Skeletal muscle tissue (tissue), 4 donors: Measurements from ENCODE around the gene WNT2. TPM values are rescaled to one million over a fixed set of nuclear protein-coding genes. Genes with fewer than 3 reads are reported as not detected.
"Not testable (repeated sequence)": the region's sequence is repeated elsewhere in the genome, so short reads cannot be mapped to it uniquely, and the experiment has no call there.

Experiments
- H3K27ac ChIP-seq: one replicate; pipeline ENCODE4 v1.7.0; 2013; ENCODE audit warnings: mild to moderate bottlenecking, low read depth, low read length, inconsistent platforms
- H3K27me3 ChIP-seq, 3 donors: one replicate each; pipeline ENCODE4 v1.7.0; 2013; ENCODE audit warnings: low read length in 3 of 3; ENCODE audit not compliant: control insufficient read depth in 3 of 3, insufficient read depth in 3 of 3
- H3K36me3 ChIP-seq, 3 donors: one replicate each; pipeline ENCODE4 v1.7.0; 2013; ENCODE audit warnings: low read length in 3 of 3; ENCODE audit not compliant: control insufficient read depth in 3 of 3, insufficient read depth in 3 of 3
- H3K4me1 ChIP-seq, 3 donors: one replicate each; pipeline ENCODE4 v1.7.0; 2013; ENCODE audit warnings: low read length in 3 of 3, mild to moderate bottlenecking in 3 of 3; ENCODE audit not compliant: control insufficient read depth in 3 of 3, insufficient read depth in 3 of 3
- H3K4me3 ChIP-seq, 3 donors: one replicate each; pipeline ENCODE4 v1.7.0; 2013; ENCODE audit warnings: low read length in 3 of 3
- H3K9ac ChIP-seq, 3 donors: one replicate each; pipeline ENCODE4 v1.7.0; 2013; ENCODE audit warnings: low read length in 3 of 3, mild to moderate bottlenecking in 3 of 3, moderate library complexity in 2 of 3, low read depth in 1 of 3
- H3K9me3 ChIP-seq, 3 donors: one replicate each; pipeline ENCODE4 v1.7.0; 2013; ENCODE audit warnings: low read length in 3 of 3; ENCODE audit not compliant: control insufficient read depth in 3 of 3
- total RNA-seq: library from RNA; depleted of rRNA; stranded (reverse); fragments of >200 nt; gene quantifications from one replicate; pipeline ENCODE4 v1.2.3, GENCODE V29; 2014
- donor health status: Osteomylitis.

The WNT2 gene
- total RNA-seq, 1 donor from 2014 or later: 3.1 TPM

DNA sequence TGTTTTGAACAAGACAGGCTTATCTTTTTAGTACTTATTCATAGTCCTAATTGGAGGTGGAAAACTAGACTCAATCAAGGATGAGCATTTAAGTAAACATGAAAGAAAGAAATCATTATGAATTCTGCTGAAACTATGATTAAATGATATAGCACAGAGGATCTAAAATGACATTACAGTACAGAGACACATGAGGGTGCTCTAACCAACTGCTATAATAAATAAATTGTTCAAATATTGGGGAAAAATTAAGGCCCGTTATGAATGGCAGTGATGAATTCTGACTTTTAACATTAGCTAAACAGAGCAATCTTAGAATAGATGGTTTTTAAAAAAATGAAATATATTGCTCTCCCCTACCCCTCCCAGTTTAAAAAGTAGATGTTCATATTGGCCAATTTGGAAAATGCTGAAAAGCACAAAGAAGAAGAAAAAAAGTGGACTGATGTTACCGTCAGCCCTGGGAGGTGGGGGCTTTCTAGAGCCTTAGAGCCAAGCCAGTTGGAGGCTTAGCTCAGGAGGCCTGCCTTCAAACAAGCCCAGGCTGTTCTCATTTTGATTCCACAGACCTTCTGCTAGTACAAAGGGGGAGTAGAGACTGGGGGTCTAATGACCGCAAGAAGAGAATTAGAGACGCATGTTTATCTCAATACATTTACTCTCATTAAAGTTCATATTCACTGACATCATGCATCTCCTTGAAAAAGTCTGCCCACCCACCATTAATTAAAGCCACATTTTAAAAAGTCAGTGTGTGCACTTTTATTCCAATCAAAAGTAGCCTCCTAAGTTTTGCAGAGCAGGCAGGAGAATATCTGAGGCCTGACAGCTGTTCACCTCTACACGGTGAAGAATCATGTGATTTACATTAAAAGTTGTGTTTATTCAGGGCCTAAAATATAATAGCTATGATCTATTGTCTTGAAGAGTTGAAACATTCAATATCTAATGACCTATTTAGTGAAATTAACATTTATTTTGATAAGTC, 10.0 kb downstream of the WNT2 start:
- Histone ChIP-seq H3K27me3 (no peaks in the 10 kb centered on the region), H3K9me3 (no peaks in the 10 kb centered on the region), H3K36me3 (no peaks in the 10 kb centered on the region), H3K27ac (no peak overlapping the region), H3K4me3 (no peak overlapping the region), H3K4me1 (no peaks in the 10 kb centered on the region), H3K9ac (no peak overlapping the region)

GRCh38 chr7:117308891-117309290, 14.0 kb downstream of the WNT2 start:
- Histone ChIP-seq H3K4me1 (no peaks in the 10 kb centered on the region), H3K9ac (no peak overlapping the region), H3K36me3 (no peaks in the 10 kb centered on the region), H3K27me3 (no peaks in the 10 kb centered on the region), H3K9me3 (no peaks in the 10 kb centered on the region), H3K4me3 (no peak overlapping the region), H3K27ac (no peak overlapping the region)

GRCh38 chr7:117302396-117302795, 20.5 kb downstream of the WNT2 start:
- H3K9me3 ChIP-seq: no peaks in the 10 kb centered on the region
- H3K36me3 ChIP-seq: no peaks in the 10 kb centered on the region
- no peak overlapping the region for H3K27ac ChIP-seq
- H3K4me3 ChIP-seq: no peak overlapping the region
- no peaks in the 10 kb centered on the region for H3K4me1 ChIP-seq
- H3K27me3 ChIP-seq: no peaks in the 10 kb centered on the region
- no peak overlapping the region for H3K9ac ChIP-seq

DNA sequence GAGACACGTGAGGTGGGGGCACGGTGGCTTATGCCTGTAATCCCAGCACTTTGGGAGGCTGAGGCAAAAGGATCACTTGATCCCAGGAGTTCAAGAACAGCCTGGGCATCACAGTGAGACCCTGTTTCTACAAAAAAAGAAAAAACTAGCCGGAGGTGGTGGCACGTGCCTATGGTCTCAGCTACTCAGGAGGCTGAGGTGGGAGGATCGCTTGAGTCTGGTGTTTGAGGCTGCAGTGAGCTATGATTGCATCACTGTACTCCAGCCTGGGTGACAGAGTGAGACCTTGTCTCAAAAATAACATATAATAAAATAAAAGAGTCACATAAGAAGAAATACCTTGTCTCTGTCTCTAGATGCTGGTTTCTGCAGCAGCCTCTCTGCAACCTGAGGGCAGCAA, 22.4 kb downstream of the WNT2 start:
- not testable (repeated sequence) for H3K9ac ChIP-seq, H3K4me3 ChIP-seq, H3K27ac ChIP-seq, H3K9me3 ChIP-seq, H3K36me3 ChIP-seq, H3K27me3 ChIP-seq, H3K4me1 ChIP-seq

- no peaks in the 10 kb centered on the region for H3K27me3 ChIP-seq
- no peak overlapping the region for H3K9ac ChIP-seq
- H3K27ac ChIP-seq: no peak overlapping the region
- no peaks in the 10 kb centered on the region for H3K4me1 ChIP-seq
- no peaks in the 10 kb centered on the region for H3K36me3 ChIP-seq
- H3K9me3 ChIP-seq: no peaks in the 10 kb centered on the region
- H3K4me3 ChIP-seq: no peak overlapping the region
These were observed 25.3 kb downstream of the WNT2 start for GRCh38 chr7:117297606-117298005.

DNA sequence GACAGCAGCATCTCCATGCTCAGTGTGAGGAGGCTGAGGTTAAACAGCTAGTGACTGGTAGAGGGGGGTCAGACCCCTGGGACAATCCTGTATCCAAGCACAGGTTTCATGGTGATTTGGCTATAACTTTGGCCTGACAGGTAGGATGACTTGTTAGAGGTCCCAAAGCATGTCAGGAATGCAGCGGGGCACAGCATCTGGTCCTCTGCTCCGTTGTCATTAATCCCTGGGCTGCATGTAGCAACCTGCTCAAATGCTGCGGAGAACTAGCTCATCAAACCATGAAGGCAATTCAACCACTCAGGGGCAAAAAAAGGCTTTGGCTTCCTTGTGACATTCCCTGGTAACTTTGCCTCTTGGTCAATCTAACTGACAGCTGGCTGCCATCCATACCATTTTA, 26.8 kb downstream of the WNT2 start:
- Histone ChIP-seq H3K9me3 (no peaks in the 10 kb centered on the region), H3K4me3 (no peak overlapping the region)

DNA sequence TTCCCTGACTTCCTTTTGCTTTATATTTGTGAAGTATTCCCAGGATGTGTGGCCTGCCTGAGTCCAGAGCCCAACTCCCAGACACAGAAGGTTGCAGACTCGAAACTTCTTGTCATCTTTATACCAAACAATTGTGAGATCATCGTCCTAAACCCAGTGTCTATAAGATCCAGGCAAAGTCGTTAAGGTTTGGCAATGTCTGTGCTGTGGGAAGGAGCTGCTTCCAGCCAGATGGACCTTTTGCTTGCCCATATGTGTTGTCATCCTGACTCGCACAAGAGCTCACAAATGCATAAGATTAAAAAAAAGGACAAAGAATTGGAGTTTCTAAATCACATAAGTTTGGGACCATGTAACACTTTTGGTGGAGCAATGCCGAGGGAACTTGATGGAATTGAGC, 37.0 kb downstream of the WNT2 start:
- Histone ChIP-seq H3K9me3 (no peaks in the 10 kb centered on the region), H3K9ac (no peak overlapping the region), H3K27me3 (no peaks in the 10 kb centered on the region), H3K27ac (no peak overlapping the region), H3K36me3 (no peaks in the 10 kb centered on the region), H3K4me1 (no peaks in the 10 kb centered on the region), H3K4me3 (no peak overlapping the region)

More for the DNA sequence above, 26.8 kb downstream of the WNT2 start:
- no peaks in the 10 kb centered on the region for H3K36me3 ChIP-seq
- H3K9ac ChIP-seq: no peak overlapping the region
- H3K27ac ChIP-seq: no peak overlapping the region
- no peaks in the 10 kb centered on the region for H3K4me1 ChIP-seq
- no peaks in the 10 kb centered on the region for H3K27me3 ChIP-seq

- Histone ChIP-seq H3K4me1 (no peaks in the 10 kb centered on the region), H3K27me3 (no peaks in the 10 kb centered on the region), H3K9ac (no peak overlapping the region), H3K9me3 (no peaks in the 10 kb centered on the region), H3K4me3 (no peak overlapping the region), H3K27ac (no peak overlapping the region), H3K36me3 (no peaks in the 10 kb centered on the region)
These were observed 38.2 kb downstream of the WNT2 start for GRCh38 chr7:117284692-117285091.

- no peaks in the 10 kb centered on the region for H3K27me3 ChIP-seq
- H3K4me3 ChIP-seq: no peak overlapping the region
- no peaks in the 10 kb centered on the region for H3K9me3 ChIP-seq
- H3K27ac ChIP-seq: no peak overlapping the region
- no peaks in the 10 kb centered on the region for H3K36me3 ChIP-seq
- no peaks in the 10 kb centered on the region for H3K4me1 ChIP-seq
- no peak overlapping the region for H3K9ac ChIP-seq
These were observed 39.1 kb downstream of the WNT2 start for GRCh38 chr7:117283779-117284178.

DNA sequence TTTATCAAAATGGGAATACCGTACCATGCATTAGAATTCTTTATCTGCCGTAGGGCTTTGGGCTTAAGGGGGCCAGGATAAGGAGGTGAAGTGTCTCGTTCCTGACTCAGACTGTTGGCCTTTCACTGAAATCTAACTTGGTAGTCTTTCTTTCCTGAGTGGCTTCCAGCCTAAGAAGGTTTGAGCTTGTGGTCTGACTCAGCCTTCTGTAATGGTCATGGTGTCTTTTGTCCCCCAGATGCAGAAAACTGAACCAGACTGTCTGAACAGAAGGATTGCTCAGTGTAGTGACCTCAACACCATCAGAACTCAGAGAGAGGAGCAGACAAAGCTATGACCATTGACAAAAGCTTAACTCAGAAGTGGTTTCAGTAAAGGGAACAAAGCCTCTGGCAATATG, 39.5 kb downstream of the WNT2 start:
- H3K4me3 ChIP-seq: no peak overlapping the region
- no peaks in the 10 kb centered on the region for H3K36me3 ChIP-seq
- H3K9ac ChIP-seq: no peak overlapping the region
- no peaks in the 10 kb centered on the region for H3K27me3 ChIP-seq
- no peaks in the 10 kb centered on the region for H3K4me1 ChIP-seq
- H3K9me3 ChIP-seq: no peaks in the 10 kb centered on the region
- H3K27ac ChIP-seq: no peak overlapping the region
